HCT116 (cell line): ENCODE data around the gene TRDN. TPM values are rescaled to one million over a fixed set of nuclear protein-coding genes. Genes with fewer than 3 reads are reported as not detected.

Source experiments
- ATAC-seq: fragments of 200-7000 bp; cut with Tn5 transposase; 2 replicates; pipeline ENCODE4 v1.9.1; 2020; ENCODE audit warnings: mild to moderate bottlenecking, moderate library complexity
- BruUV-seq: library from RNA; stranded (reverse); fragments of 400-500 nt; replicated peaks from 2 replicates; lab custom pipeline; 2021; lab: Mats Ljungman, UMichigan
- CTCF ChIA-PET: fragments of 300-600 bp; sonication (Branson Sonifier 250); formaldehyde crosslinking; loops from one replicate; lab custom pipeline; 2021; ENCODE audit warnings: antibody characterized with exemption; lab: Charles Lee
- POLR2A ChIA-PET: fragments of 300-600, 350-600 bp; sonication (Branson Sonifier 250); formaldehyde crosslinking; loops from one replicate; lab custom pipeline; 2021; ENCODE audit warnings: antibody characterized with exemption; lab: Charles Lee
- RAD21 ChIA-PET, 2 experiments: fragments of 300-600 bp; sonication (Branson Sonifier 250); formaldehyde crosslinking; loops; one replicate each; lab custom pipeline; 2023; ENCODE audit warnings: low total read pairs in 2 of 2; ENCODE audit not compliant: uncharacterized antibody in 2 of 2, unreplicated experiment in 2 of 2, low non-redundant PET in 1 of 2; lab: Charles Lee
- DNase-seq: peaks from one replicate; pipeline ENCODE4 v3.0.0-alpha.2; 2010; ENCODE audit warnings: low read depth, low spot score
- H2AFZ ChIP-seq: fragments of 200-600 bp; shearing (Covaris generic), sonication (generic); 2 replicates; pipeline ENCODE4 v1.6.1; 2017; ENCODE audit warnings: low read depth, mixed run types, mixed read lengths, antibody characterized with exemption, low read length; ENCODE audit not compliant: poor library complexity, severe bottlenecking
- H3K27ac ChIP-seq: 2 replicates; pipeline ENCODE4 v1.5.1; 2012; ENCODE audit warnings: low read depth, low read length
- H3K27me3 ChIP-seq: fragments of 200-600 bp; sonication (generic); 2 replicates; pipeline ENCODE4 v1.6.1; 2016; ENCODE audit warnings: mixed run types, low read length, mixed read lengths; ENCODE audit not compliant: insufficient read depth
- H3K36me3 ChIP-seq, 2 experiments: fragments of 200-500 bp in 1 of 2; fragments of 200-600 bp in 1 of 2; sonication (Bioruptor generic) in 1 of 2; sonication (generic) in 1 of 2; 2 replicates each; pipeline versions ENCODE4 v1.5.1 to v1.6.1; 2014 to 2016; ENCODE audit warnings: low read length in 2 of 2, inconsistent platforms in 1 of 2, mixed read lengths in 1 of 2, mixed run types in 1 of 2; ENCODE audit not compliant: insufficient read depth in 2 of 2, control insufficient read depth in 1 of 2
- H3K4me1 ChIP-seq, 2 experiments: fragments of 200-600 bp in 1 of 2; sonication (generic) in 1 of 2; 2 replicates each; pipeline versions ENCODE4 v1.5.1 to v1.6.1; 2012 to 2017; ENCODE audit warnings: low read length in 2 of 2, inconsistent platforms in 1 of 2, mild to moderate bottlenecking in 1 of 2, mixed read lengths in 1 of 2, mixed run types in 1 of 2, moderate library complexity in 1 of 2; ENCODE audit not compliant: insufficient read depth in 2 of 2, control insufficient read depth in 1 of 2
- H3K4me2 ChIP-seq: fragments of 200-600 bp; sonication (generic); 2 replicates; pipeline ENCODE4 v1.6.1; 2017; ENCODE audit warnings: mixed run types, low read length, mixed read lengths
- H3K4me3 ChIP-seq, 2 experiments: fragments of 200-600 bp in 1 of 2; sonication (generic) in 1 of 2; replicated peaks in 1 of 2; 2 replicates each; pipeline ENCODE4 v1.5.1; 2011 to 2016; ENCODE audit warnings: low read length in 2 of 2, control low read depth in 1 of 2, low read depth in 1 of 2, mild to moderate bottlenecking in 1 of 2, mixed read lengths in 1 of 2, mixed run types in 1 of 2
- H3K79me2 ChIP-seq: fragments of 200-600 bp; sonication (generic); 2 replicates; pipeline ENCODE4 v1.6.1; 2017; ENCODE audit warnings: mild to moderate bottlenecking, mixed run types, low read length, moderate library complexity, mixed read lengths; ENCODE audit not compliant: insufficient read depth
- H3K9ac ChIP-seq: fragments of 200-600 bp; sonication (generic); 2 replicates; pipeline ENCODE4 v1.6.1; 2016; ENCODE audit warnings: low read length, mixed read lengths
- H3K9me2 ChIP-seq: fragments of 200-600 bp; sonication (generic), shearing (Covaris generic); 2 replicates; pipeline ENCODE4 v1.6.1; 2017; ENCODE audit warnings: mixed run types, mild to moderate bottlenecking, moderate library complexity; ENCODE audit not compliant: insufficient read depth
- H3K9me3 ChIP-seq, 2 experiments: fragments of 200-500 bp in 1 of 2; fragments of 200-600 bp in 1 of 2; sonication (Bioruptor generic) in 1 of 2; sonication (generic) in 1 of 2; 2 replicates each; pipeline ENCODE4 v1.6.1; 2014 to 2017; ENCODE audit warnings: low read length in 2 of 2, mixed read lengths in 2 of 2, inconsistent platforms in 1 of 2, low read depth in 1 of 2, mild to moderate bottlenecking in 1 of 2, mixed run types in 1 of 2, moderate library complexity in 1 of 2; ENCODE audit not compliant: control insufficient read depth in 1 of 2, insufficient read depth in 1 of 2
- H4K20me1 ChIP-seq: fragments of 200-600 bp; sonication (generic), shearing (Covaris generic); 2 replicates; pipeline ENCODE4 v1.6.1; 2017; ENCODE audit warnings: mixed run types, mild to moderate bottlenecking, moderate library complexity; ENCODE audit not compliant: insufficient read depth
- CEBPB ChIP-seq: IDR thresholded peaks from 2 replicates; pipeline ENCODE4 v1.6.1; 2012; ENCODE audit warnings: low read depth
- EGR1 ChIP-seq: IDR thresholded peaks from 2 replicates; pipeline ENCODE4 v1.6.1; 2012; ENCODE audit warnings: low read depth
- ELF1 ChIP-seq: IDR thresholded peaks from 2 replicates; pipeline ENCODE4 v1.6.1; 2012; ENCODE audit warnings: low read depth, borderline replicate concordance
- EZH2 ChIP-seq: fragments of 200-600 bp; sonication (generic); IDR thresholded peaks from 2 replicates; pipeline ENCODE4 v1.6.1; 2017; ENCODE audit warnings: antibody characterized with exemption, mixed run types
- EZH2phosphoT487 ChIP-seq: fragments of 200-600 bp; IDR thresholded peaks from 2 replicates; pipeline ENCODE4 v1.6.1; 2018; ENCODE audit warnings: antibody characterized with exemption, borderline replicate concordance
- FOSL1 ChIP-seq: IDR thresholded peaks from 2 replicates; pipeline ENCODE4 v1.6.1; 2012; ENCODE audit warnings: low read depth
- POLR2A ChIP-seq: IDR thresholded peaks from 2 replicates; pipeline ENCODE4 v1.7.0; 2011; ENCODE audit warnings: borderline replicate concordance; ENCODE audit not compliant: insufficient read depth, insufficient read length; ENCODE audit errors: extremely low read depth
- POLR2AphosphoS5 ChIP-seq: IDR thresholded peaks from 2 replicates; pipeline ENCODE4 v1.6.1; 2011; ENCODE audit warnings: mild to moderate bottlenecking, low read depth, low read length, moderate library complexity
- RAD21 ChIP-seq: IDR thresholded peaks from 2 replicates; pipeline ENCODE4 v1.6.1; 2012; ENCODE audit warnings: low read depth, mild to moderate bottlenecking
- SIN3A ChIP-seq: IDR thresholded peaks from 2 replicates; pipeline ENCODE4 v1.6.1; 2012; ENCODE audit warnings: low read depth
- SP1 ChIP-seq: IDR thresholded peaks from 2 replicates; pipeline ENCODE4 v1.6.1; 2012; ENCODE audit warnings: low read depth
- SRF ChIP-seq: IDR thresholded peaks from 2 replicates; pipeline ENCODE4 v1.6.1; 2012; ENCODE audit warnings: low read depth
- TCF7L2 ChIP-seq: IDR thresholded peaks from 2 replicates; pipeline ENCODE4 v1.7.0; 2011; ENCODE audit warnings: borderline replicate concordance, inconsistent platforms; ENCODE audit not compliant: insufficient read depth, insufficient read length; ENCODE audit errors: extremely low read depth
- ZFX ChIP-seq: fragments of 450-650 bp; IDR thresholded peaks from 2 replicates; pipeline ENCODE4 v1.6.1; 2017
- ZNF274 ChIP-seq: fragments of 200-500 bp; sonication (Bioruptor generic); IDR thresholded peaks from 2 replicates; pipeline ENCODE4 v1.6.1; 2014; ENCODE audit warnings: mild to moderate bottlenecking, low read depth, low read length, inconsistent platforms
- intact Hi-C: fragments of 100-400 bp; cut with micrococcal nuclease; formaldehyde crosslinking; loops from 2 replicates; pipeline ENCODE4 v1.10.0; 2022
- total RNA-seq: library from RNA; stranded (reverse); gene quantifications from one replicate; pipeline ENCODE4 v1.2.1, GENCODE V29; 2021; ENCODE audit not compliant: unreplicated experiment
- TF ChIP-seq, protein P1 (sequence below): IDR thresholded peaks from 2 replicates; pipeline ENCODE4 v1.6.1; 2012
- TF ChIP-seq, protein P2 (sequence below): IDR thresholded peaks from 2 replicates; pipeline ENCODE4 v1.6.1; 2012; ENCODE audit warnings: low read depth

Gene TRDN
- total RNA-seq, 1 experiment from 2014 or later: not detected

DNA sequence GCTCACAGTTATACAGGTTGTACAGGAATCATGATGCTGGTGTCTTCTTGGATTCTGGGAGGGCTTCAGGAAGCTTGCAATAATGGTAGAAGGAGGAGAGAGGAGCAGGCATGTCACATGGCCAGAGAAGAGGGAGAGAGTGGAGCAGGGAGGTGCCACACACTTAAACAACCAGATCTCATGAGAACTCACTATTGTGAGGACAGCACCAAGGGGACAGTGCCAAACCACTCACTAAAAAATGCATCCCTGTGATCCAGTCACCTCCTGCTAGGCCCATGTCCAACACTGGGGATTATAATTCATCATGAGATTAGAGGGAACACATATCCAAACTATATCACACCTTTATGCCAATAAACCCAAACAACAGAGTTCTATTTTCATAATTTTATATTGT, 67.2 kb downstream of the TRDN start:
- no peak for DNase-seq
- BruUV-seq: no TSS peak
- no peak for TF ChIP-seq RAD21
- no peak for TF ChIP-seq TCF7L2
- TF ChIP-seq CEBPB: no peak
- no peak for TF ChIP-seq EZH2phosphoT487
- TF ChIP-seq, protein P1, sequence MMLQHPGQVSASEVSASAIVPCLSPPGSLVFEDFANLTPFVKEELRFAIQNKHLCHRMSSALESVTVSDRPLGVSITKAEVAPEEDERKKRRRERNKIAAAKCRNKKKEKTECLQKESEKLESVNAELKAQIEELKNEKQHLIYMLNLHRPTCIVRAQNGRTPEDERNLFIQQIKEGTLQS: no peak
- TF ChIP-seq FOSL1: no peak
- no peak for TF ChIP-seq SIN3A
- no peak for TF ChIP-seq EGR1
- no peak for TF ChIP-seq SP1
- TF ChIP-seq ZNF274: no peak
- no peak for TF ChIP-seq SRF
- no peak for TF ChIP-seq POLR2AphosphoS5
- TF ChIP-seq ELF1: no peak
- no peak for TF ChIP-seq ZFX
- no peak for TF ChIP-seq POLR2A
- TF ChIP-seq, protein P2, sequence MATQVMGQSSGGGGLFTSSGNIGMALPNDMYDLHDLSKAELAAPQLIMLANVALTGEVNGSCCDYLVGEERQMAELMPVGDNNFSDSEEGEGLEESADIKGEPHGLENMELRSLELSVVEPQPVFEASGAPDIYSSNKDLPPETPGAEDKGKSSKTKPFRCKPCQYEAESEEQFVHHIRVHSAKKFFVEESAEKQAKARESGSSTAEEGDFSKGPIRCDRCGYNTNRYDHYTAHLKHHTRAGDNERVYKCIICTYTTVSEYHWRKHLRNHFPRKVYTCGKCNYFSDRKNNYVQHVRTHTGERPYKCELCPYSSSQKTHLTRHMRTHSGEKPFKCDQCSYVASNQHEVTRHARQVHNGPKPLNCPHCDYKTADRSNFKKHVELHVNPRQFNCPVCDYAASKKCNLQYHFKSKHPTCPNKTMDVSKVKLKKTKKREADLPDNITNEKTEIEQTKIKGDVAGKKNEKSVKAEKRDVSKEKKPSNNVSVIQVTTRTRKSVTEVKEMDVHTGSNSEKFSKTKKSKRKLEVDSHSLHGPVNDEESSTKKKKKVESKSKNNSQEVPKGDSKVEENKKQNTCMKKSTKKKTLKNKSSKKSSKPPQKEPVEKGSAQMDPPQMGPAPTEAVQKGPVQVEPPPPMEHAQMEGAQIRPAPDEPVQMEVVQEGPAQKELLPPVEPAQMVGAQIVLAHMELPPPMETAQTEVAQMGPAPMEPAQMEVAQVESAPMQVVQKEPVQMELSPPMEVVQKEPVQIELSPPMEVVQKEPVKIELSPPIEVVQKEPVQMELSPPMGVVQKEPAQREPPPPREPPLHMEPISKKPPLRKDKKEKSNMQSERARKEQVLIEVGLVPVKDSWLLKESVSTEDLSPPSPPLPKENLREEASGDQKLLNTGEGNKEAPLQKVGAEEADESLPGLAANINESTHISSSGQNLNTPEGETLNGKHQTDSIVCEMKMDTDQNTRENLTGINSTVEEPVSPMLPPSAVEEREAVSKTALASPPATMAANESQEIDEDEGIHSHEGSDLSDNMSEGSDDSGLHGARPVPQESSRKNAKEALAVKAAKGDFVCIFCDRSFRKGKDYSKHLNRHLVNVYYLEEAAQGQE: no peak
- no peak for TF ChIP-seq EZH2
- Histone ChIP-seq H3K27me3 (peaks cover 8% of the 10 kb centered on the region; the same call in 1 of the 2 replicates), H3K4me2 (no peak overlapping the region), H3K9ac (no peak overlapping the region), H4K20me1 (no peaks in the 10 kb centered on the region), H3K9me2 (no peaks in the 10 kb centered on the region), H2AFZ (no peak overlapping the region), H3K4me3 (no peak overlapping the region), H3K79me2 (no peaks in the 10 kb centered on the region), H3K27ac (no peak overlapping the region), H3K4me1 (no peaks in the 10 kb centered on the region), H3K9me3 (no peaks in the 10 kb centered on the region), H3K36me3 (no peaks in the 10 kb centered on the region)
- POLR2A ChIA-PET: no interaction called here
- CTCF ChIA-PET: no interaction called here
- intact Hi-C loops: no loop called here
- RAD21 ChIA-PET: no interaction called here
- ATAC-seq: no peak
